Peyer's patch (tissue), 4 donors: Measurements from ENCODE around the gene FAM50B.

ENCODE experiments used
- CTCF ChIP-seq, 6 experiments: fragments of 450-650 bp in 4 of 6; fragments of 200-600 bp in 2 of 6; sonication (generic) in 1 of 6; IDR thresholded peaks; one replicate each; pipeline ENCODE4 v1.5.1; 2017 to 2019; ENCODE audit warnings: antibody characterized with exemption in 6 of 6, mild to moderate bottlenecking in 3 of 6, moderate library complexity in 1 of 6
- POLR2A ChIP-seq, 2 donors: fragments of 450-650 bp; IDR thresholded peaks; one replicate each; pipeline ENCODE4 v1.5.1; 2017; ENCODE audit warnings: antibody characterized with exemption in 2 of 2, mild to moderate bottlenecking in 2 of 2, moderate library complexity in 2 of 2

GRCh38 chr6:3823671-3824070 lies 25.5 kb upstream of the FAM50B start:
- no peak for TF ChIP-seq CTCF (IDR thresholded peaks at IDR 0.05)
- TF ChIP-seq POLR2A (IDR thresholded peaks at IDR 0.05), result no peak
